Measurements from ENCODE around the gene PHACTR1. TPM values are rescaled to one million over a fixed set of nuclear protein-coding genes. Genes with fewer than 3 reads are reported as not detected.

PHACTR1 gene
- total RNA-seq, 6 experiments from 2014 or later = 0.20 to 3.5 (median 0.93) TPM

- Histone ChIP-seq H3K27me3 (no peaks in the 10 kb centered on the region), H3K9me3 (no peaks in the 10 kb centered on the region), H3K4me3 (no peak overlapping the region), H3K27ac (no peak overlapping the region), H3K4me1 (no peaks in the 10 kb centered on the region), H3K36me3 (no peaks in the 10 kb centered on the region)
- intact Hi-C loops (cut with DNase I) = no loop called here
- no peak for TF ChIP-seq POLR2A (IDR thresholded peaks at IDR 0.05)
- TF ChIP-seq, protein P1, sequence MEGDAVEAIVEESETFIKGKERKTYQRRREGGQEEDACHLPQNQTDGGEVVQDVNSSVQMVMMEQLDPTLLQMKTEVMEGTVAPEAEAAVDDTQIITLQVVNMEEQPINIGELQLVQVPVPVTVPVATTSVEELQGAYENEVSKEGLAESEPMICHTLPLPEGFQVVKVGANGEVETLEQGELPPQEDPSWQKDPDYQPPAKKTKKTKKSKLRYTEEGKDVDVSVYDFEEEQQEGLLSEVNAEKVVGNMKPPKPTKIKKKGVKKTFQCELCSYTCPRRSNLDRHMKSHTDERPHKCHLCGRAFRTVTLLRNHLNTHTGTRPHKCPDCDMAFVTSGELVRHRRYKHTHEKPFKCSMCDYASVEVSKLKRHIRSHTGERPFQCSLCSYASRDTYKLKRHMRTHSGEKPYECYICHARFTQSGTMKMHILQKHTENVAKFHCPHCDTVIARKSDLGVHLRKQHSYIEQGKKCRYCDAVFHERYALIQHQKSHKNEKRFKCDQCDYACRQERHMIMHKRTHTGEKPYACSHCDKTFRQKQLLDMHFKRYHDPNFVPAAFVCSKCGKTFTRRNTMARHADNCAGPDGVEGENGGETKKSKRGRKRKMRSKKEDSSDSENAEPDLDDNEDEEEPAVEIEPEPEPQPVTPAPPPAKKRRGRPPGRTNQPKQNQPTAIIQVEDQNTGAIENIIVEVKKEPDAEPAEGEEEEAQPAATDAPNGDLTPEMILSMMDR (IDR thresholded peaks at IDR 0.05) = no peak
- 65% methylated on average over 2 of the region's 3 CpGs for WGBS (ENCODE audit: insufficient coverage, low coverage, low lambda C conversion rate, missing lambda C conversion rate)
- DNase-seq = no peak
- ATAC-seq = no peak
These were observed 341.5 kb downstream of the PHACTR1 start for GRCh38 chr6:13058051-13058450.

DNA sequence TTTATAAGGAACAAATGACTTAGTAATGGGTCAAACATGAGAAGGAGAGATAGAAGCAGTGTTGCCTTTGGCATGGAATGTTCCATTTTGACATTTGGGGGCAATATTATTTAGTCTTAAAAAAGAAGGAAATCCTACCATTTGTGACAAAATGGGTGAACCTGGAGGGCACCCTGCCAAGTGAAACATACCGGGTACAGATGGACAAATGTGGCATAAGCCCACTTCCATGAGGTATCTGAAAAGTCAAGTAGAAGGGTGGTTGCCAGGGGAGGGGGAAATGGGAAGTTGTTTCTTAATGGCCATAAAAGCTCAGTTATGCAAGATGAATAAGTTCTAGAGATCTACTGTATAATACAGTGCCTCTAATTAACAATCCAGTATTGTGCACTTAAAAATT lies 342.5 kb downstream of the PHACTR1 start:
- Histone ChIP-seq H3K27ac (no peak overlapping the region), H3K4me3 (no peak overlapping the region), H3K27me3 (no peaks in the 10 kb centered on the region), H3K9me3 (no peaks in the 10 kb centered on the region), H3K4me1 (no peaks in the 10 kb centered on the region), H3K36me3 (no peaks in the 10 kb centered on the region)
- DNase-seq = no peak
- intact Hi-C loops (cut with DNase I) = no loop called here
- ATAC-seq = no peak
- TF ChIP-seq POLR2A (IDR thresholded peaks at IDR 0.05) = no peak
- TF ChIP-seq, protein P1 (IDR thresholded peaks at IDR 0.05) = no peak
- 42% methylated on average over 1 of the region's 1 CpG for WGBS (ENCODE audit: insufficient coverage, low coverage, low lambda C conversion rate, missing lambda C conversion rate)

DNA sequence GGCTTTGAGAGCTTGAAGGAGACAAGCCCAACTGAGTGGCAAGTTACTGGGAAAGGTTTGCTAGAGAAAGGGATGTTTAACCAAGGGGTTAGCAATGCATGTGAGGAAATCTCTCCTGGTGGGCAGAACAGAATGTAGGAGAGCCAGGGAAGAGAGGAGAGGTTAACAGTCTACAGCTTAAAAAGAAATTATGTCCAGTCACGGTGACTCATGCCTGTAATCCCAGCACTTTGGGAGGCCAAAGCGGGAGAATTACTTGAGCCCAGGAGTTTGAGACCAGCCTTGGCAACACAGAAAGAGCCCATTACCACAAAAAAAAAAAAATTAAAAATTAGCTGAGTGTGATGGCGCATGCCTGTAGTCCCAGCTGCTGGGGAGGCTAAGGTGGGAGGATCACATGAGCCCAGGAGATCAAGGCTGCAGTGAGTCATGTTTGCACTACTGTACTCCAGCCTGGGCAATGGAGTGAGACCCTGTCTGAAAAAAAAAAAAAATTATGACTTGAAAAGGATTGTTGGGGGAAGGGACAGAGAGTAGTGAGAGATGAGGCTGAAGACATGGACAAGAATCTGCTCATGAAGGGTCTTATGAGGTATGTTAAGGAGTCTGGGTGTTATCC lies 346.8 kb downstream of the PHACTR1 start:
- Histone ChIP-seq H3K4me1 (no peaks in the 10 kb centered on the region), H3K27ac (no peak overlapping the region), H3K9me3 (no peaks in the 10 kb centered on the region), H3K27me3 (no peaks in the 10 kb centered on the region), H3K36me3 (no peaks in the 10 kb centered on the region), H3K4me3 (no peak overlapping the region)
- DNase-seq = no peak
- intact Hi-C loops (cut with DNase I) = no loop called here
- WGBS (ENCODE audit: insufficient coverage, low coverage, low lambda C conversion rate, missing lambda C conversion rate) = 87% methylated on average over 3 of the region's 3 CpGs
- no peak for ATAC-seq
- TF ChIP-seq, protein P1 (IDR thresholded peaks at IDR 0.05) = no peak
- no peak for TF ChIP-seq POLR2A (IDR thresholded peaks at IDR 0.05)

- WGBS (ENCODE audit: insufficient coverage, low coverage, low lambda C conversion rate, missing lambda C conversion rate) = 36% methylated on average over 1 of the region's 1 CpG
- intact Hi-C loops (cut with DNase I) = no loop called here
- Histone ChIP-seq H3K4me3 (no peak overlapping the region), H3K4me1 (no peaks in the 10 kb centered on the region), H3K27me3 (no peaks in the 10 kb centered on the region), H3K36me3 (no peaks in the 10 kb centered on the region), H3K27ac (no peak overlapping the region), H3K9me3 (no peaks in the 10 kb centered on the region)
- TF ChIP-seq, protein P1 (IDR thresholded peaks at IDR 0.05) = no peak
- TF ChIP-seq POLR2A (IDR thresholded peaks at IDR 0.05) = no peak
- DNase-seq (no peak), ATAC-seq (no peak)
These were observed 349.0 kb downstream of the PHACTR1 start for GRCh38 chr6:13065581-13065980.

GRCh38 chr6:13066050-13066449 lies 349.5 kb downstream of the PHACTR1 start:
- H3K36me3 ChIP-seq = no peaks in the 10 kb centered on the region
- no peak for DNase-seq
- H3K4me3 ChIP-seq = no peak overlapping the region
- no peaks in the 10 kb centered on the region for H3K9me3 ChIP-seq
- no peak for TF ChIP-seq POLR2A (IDR thresholded peaks at IDR 0.05)
- TF ChIP-seq, protein P1 (IDR thresholded peaks at IDR 0.05) = no peak
- no peaks in the 10 kb centered on the region for H3K4me1 ChIP-seq
- no peaks in the 10 kb centered on the region for H3K27me3 ChIP-seq
- intact Hi-C loops (cut with DNase I) = no loop called here
- ATAC-seq = no peak
- H3K27ac ChIP-seq = no peak overlapping the region
- 78% methylated on average over 4 of the region's 4 CpGs for WGBS (ENCODE audit: insufficient coverage, low coverage, low lambda C conversion rate, missing lambda C conversion rate)
